Hepatocyte (in vitro differentiated cells): ENCODE data around the gene COASY.

Source experiments
- EZH2 ChIP-seq: fragments of 200-600 bp; sonication (generic); IDR thresholded peaks from 2 replicates; pipeline ENCODE4 v1.6.1; 2016; ENCODE audit warnings: antibody characterized with exemption, mild to moderate bottlenecking, borderline replicate concordance
- EZH2phosphoT487 ChIP-seq: fragments of 200-600 bp; sonication (generic); IDR thresholded peaks from one replicate; pipeline ENCODE4 v1.6.1; 2018; ENCODE audit warnings: antibody characterized with exemption, mild to moderate bottlenecking, low read depth, moderate library complexity; ENCODE audit not compliant: unreplicated experiment, severe bottlenecking
- TF ChIP-seq, protein P1 (sequence below): fragments of 200-600 bp; sonication (generic); IDR thresholded peaks from 2 replicates; pipeline ENCODE4 v1.5.1; 2016; ENCODE audit warnings: antibody characterized with exemption, mild to moderate bottlenecking; ENCODE audit not compliant: poor library complexity

DNA sequence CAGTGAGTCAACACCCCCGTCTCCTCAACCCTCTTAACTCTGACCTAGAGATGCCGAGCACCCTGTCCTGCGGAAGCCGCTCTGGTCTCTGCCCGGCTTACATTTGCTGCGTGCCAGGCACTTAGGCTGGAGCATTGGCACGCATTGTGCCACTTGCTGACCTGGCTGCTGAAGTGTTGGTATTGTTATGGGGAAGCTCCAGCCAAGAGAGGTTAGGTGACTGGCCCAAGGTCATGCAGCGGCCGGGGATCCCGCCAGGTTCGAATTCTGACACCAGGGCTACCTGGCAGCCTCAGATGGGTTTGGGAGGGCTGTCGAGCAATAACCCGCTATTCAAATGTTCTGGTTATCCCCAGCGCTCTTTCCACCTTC is 14.3 kb upstream of the COASY start:
- TF ChIP-seq, protein P1, sequence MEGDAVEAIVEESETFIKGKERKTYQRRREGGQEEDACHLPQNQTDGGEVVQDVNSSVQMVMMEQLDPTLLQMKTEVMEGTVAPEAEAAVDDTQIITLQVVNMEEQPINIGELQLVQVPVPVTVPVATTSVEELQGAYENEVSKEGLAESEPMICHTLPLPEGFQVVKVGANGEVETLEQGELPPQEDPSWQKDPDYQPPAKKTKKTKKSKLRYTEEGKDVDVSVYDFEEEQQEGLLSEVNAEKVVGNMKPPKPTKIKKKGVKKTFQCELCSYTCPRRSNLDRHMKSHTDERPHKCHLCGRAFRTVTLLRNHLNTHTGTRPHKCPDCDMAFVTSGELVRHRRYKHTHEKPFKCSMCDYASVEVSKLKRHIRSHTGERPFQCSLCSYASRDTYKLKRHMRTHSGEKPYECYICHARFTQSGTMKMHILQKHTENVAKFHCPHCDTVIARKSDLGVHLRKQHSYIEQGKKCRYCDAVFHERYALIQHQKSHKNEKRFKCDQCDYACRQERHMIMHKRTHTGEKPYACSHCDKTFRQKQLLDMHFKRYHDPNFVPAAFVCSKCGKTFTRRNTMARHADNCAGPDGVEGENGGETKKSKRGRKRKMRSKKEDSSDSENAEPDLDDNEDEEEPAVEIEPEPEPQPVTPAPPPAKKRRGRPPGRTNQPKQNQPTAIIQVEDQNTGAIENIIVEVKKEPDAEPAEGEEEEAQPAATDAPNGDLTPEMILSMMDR: no peak
- TF ChIP-seq EZH2phosphoT487 (no peak), EZH2 (no peak)
